ENCODE results near the gene RASSF10. TPM values are rescaled to one million over a fixed set of nuclear protein-coding genes. Genes with fewer than 3 reads are reported as not detected.

Gene RASSF10
- total RNA-seq, 1 experiment from 2014 or later = 10.0 TPM

GRCh38 chr11:13053255-13053917 lies 44.3 kb downstream of the RASSF10 start:
- intact Hi-C loops (cut with micrococcal nuclease; ENCODE audit: unreplicated experiment) = no loop called here
- TF ChIP-seq CTCF (IDR thresholded peaks at IDR 0.05; ENCODE audit: unreplicated experiment) = no peak
- Mint-ChIP-seq H3K4me3 (ENCODE audit: low read depth, unreplicated experiment) (no peak overlapping the region), H3K36me3 (ENCODE audit: insufficient read depth, unreplicated experiment) (peaks cover 5% of the 10 kb centered on the region), H3K27me3 (ENCODE audit: unreplicated experiment) (no peaks in the 10 kb centered on the region), H3K27ac (ENCODE audit: unreplicated experiment) (no peak overlapping the region), H3K4me1 (ENCODE audit: low read depth, unreplicated experiment) (peaks cover 45% of the 10 kb centered on the region), H3K9me3 (ENCODE audit: low read depth, unreplicated experiment) (peaks cover 10% of the 10 kb centered on the region)
- CTCF ChIA-PET = no interaction called here
- no TSS peak for BruUV-seq (replicated peaks)
- DNase-seq = no peak

DNA sequence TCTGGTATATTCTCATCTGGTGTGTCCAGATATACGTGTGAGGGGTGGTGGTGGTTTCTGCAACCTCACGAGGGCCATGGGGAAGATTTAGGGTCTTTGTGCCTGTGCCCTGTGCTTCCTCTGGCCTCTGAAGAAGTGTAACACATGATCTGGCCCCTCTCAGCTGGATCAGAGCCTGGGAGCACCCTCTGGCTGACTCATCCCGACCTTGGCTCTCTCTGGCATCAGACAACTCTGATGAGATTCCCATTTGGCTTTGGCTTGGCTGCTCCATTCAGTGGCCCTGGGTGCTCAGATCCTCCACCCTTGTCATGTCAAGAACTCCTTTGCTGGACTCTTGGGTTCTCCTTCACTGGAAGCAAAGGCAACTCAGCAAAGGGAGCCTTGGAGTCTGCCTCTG lies 45.2 kb downstream of the RASSF10 start:
- H3K27me3 Mint-ChIP-seq (ENCODE audit: unreplicated experiment) = no peaks in the 10 kb centered on the region
- intact Hi-C loops (cut with micrococcal nuclease; ENCODE audit: unreplicated experiment) = no loop called here
- H3K9me3 Mint-ChIP-seq (ENCODE audit: low read depth, unreplicated experiment) = peaks cover 10% of the 10 kb centered on the region
- no peak for DNase-seq
- TF ChIP-seq CTCF (IDR thresholded peaks at IDR 0.05; ENCODE audit: unreplicated experiment) = no peak
- BruUV-seq (replicated peaks) = no TSS peak
- H3K4me3 Mint-ChIP-seq (ENCODE audit: low read depth, unreplicated experiment) = no peak overlapping the region
- CTCF ChIA-PET = no interaction called here
- peaks cover 45% of the 10 kb centered on the region for H3K4me1 Mint-ChIP-seq (ENCODE audit: low read depth, unreplicated experiment)
- H3K36me3 Mint-ChIP-seq (ENCODE audit: insufficient read depth, unreplicated experiment) = peaks cover 5% of the 10 kb centered on the region
- H3K27ac Mint-ChIP-seq (ENCODE audit: unreplicated experiment) = no peak overlapping the region

- no peak for TF ChIP-seq CTCF (IDR thresholded peaks at IDR 0.05; ENCODE audit: unreplicated experiment)
- Mint-ChIP-seq H3K4me1 (ENCODE audit: low read depth, unreplicated experiment) (peaks cover 45% of the 10 kb centered on the region), H3K36me3 (ENCODE audit: insufficient read depth, unreplicated experiment) (peaks cover 5% of the 10 kb centered on the region), H3K27ac (ENCODE audit: unreplicated experiment) (no peak overlapping the region), H3K4me3 (ENCODE audit: low read depth, unreplicated experiment) (no peak overlapping the region), H3K27me3 (ENCODE audit: unreplicated experiment) (no peaks in the 10 kb centered on the region), H3K9me3 (ENCODE audit: low read depth, unreplicated experiment) (peaks cover 4% of the 10 kb centered on the region)
- DNase-seq = no peak
- no TSS peak for BruUV-seq (replicated peaks)
- intact Hi-C loops (cut with micrococcal nuclease; ENCODE audit: unreplicated experiment) = no loop called here
- CTCF ChIA-PET = no interaction called here
These were observed 46.1 kb downstream of the RASSF10 start for GRCh38 chr11:13055200-13055599.

GRCh38 chr11:13061294-13061990 lies 52.3 kb downstream of the RASSF10 start:
- Mint-ChIP-seq H3K9me3 (ENCODE audit: low read depth, unreplicated experiment) (peaks cover 3% of the 10 kb centered on the region), H3K4me1 (ENCODE audit: low read depth, unreplicated experiment) (peaks cover 23% of the 10 kb centered on the region), H3K4me3 (ENCODE audit: low read depth, unreplicated experiment) (no peak overlapping the region), H3K27me3 (ENCODE audit: unreplicated experiment) (no peaks in the 10 kb centered on the region), H3K27ac (ENCODE audit: unreplicated experiment) (no peak overlapping the region), H3K36me3 (ENCODE audit: insufficient read depth, unreplicated experiment) (no peaks in the 10 kb centered on the region)
- intact Hi-C loops (cut with micrococcal nuclease; ENCODE audit: unreplicated experiment) = no loop called here
- BruUV-seq (replicated peaks) = no TSS peak
- TF ChIP-seq CTCF (IDR thresholded peaks at IDR 0.05; ENCODE audit: unreplicated experiment) = no peak
- CTCF ChIA-PET = no interaction called here
- no peak for DNase-seq
